ENCODE measurements around the gene MTA3.

- TF ChIP-seq CTCF (IDR thresholded peaks at IDR 0.05 in 4 of 5, conservative IDR thresholded peaks at IDR 0.05 in 1 of 5) (no peak), POLR2A (IDR thresholded peaks at IDR 0.05) (no peak)
Measured at GRCh38 chr2:42781181-42781580, 212.7 kb downstream of the MTA3 start.
